ENCODE data around the gene ACVR2B. TPM values are rescaled to one million over a fixed set of nuclear protein-coding genes. Genes with fewer than 3 reads are reported as not detected.

The ACVR2B gene
- total RNA-seq, 1 donor from 2014 or later = 13.1 TPM

GRCh38 chr3:38516669-38517068 is 63.0 kb downstream of the ACVR2B start:
- intact Hi-C loops (cut with DNase I) = no loop called here
- DNase-seq (ENCODE audit: low spot score) (no peak), ATAC-seq (no peak)

GRCh38 chr3:38519000-38519399 is 65.3 kb downstream of the ACVR2B start:
- intact Hi-C loops (cut with DNase I) = no loop called here
- ATAC-seq = no peak
- DNase-seq (ENCODE audit: low spot score) = no peak

- intact Hi-C loops (cut with DNase I) = loop anchor here (10.0 kb wide), 2 partner anchors 125 to 325 kb away; partner anchors contain the start of gene SCN5A
- ATAC-seq (no peak), DNase-seq (ENCODE audit: low spot score) (no peak)
Observed at GRCh38 chr3:38519651-38520050, 66.0 kb downstream of the ACVR2B start.

GRCh38 chr3:38521391-38521987 is 67.8 kb downstream of the ACVR2B start:
- DNase-seq (ENCODE audit: low spot score) = peak; percentile 80
- intact Hi-C loops (cut with DNase I) = loop anchor here (10.0 kb wide), 2 partner anchors 123 to 323 kb away; partner anchors contain the start of gene SCN5A
- peak; percentile 53 for ATAC-seq

GRCh38 chr3:38522002-38522401 is 68.3 kb downstream of the ACVR2B start:
- intact Hi-C loops (cut with DNase I) = loop anchor here (10.0 kb wide), 2 partner anchors 123 to 323 kb away; partner anchors contain the start of gene SCN5A
- ATAC-seq = no peak
- no peak for DNase-seq (ENCODE audit: low spot score)

GRCh38 chr3:38524141-38524739 is 70.5 kb downstream of the ACVR2B start:
- no peak for DNase-seq (ENCODE audit: low spot score)
- intact Hi-C loops (cut with DNase I) = loop anchor here (10.0 kb wide), 2 partner anchors 121 to 321 kb away; partner anchors contain the start of gene SCN5A
- no peak for ATAC-seq

GRCh38 chr3:38526792-38527191 is 73.1 kb downstream of the ACVR2B start:
- DNase-seq (ENCODE audit: low spot score) = no peak
- intact Hi-C loops (cut with DNase I) = loop anchor here (10.0 kb wide), 2 partner anchors 118 to 318 kb away; partner anchors contain the start of gene SCN5A
- ATAC-seq = no peak

GRCh38 chr3:38528457-38528856 is 74.8 kb downstream of the ACVR2B start:
- ATAC-seq (no peak), DNase-seq (ENCODE audit: low spot score) (no peak)
- intact Hi-C loops (cut with DNase I) = loop anchor here (10.0 kb wide), 2 partner anchors 116 to 316 kb away; partner anchors contain the start of gene SCN5A

GRCh38 chr3:38532529-38532928 is 78.8 kb downstream of the ACVR2B start:
- intact Hi-C loops (cut with DNase I) = no loop called here

GRCh38 chr3:38533285-38533976 is 79.7 kb downstream of the ACVR2B start:
- DNase-seq (ENCODE audit: low spot score) = no peak
- intact Hi-C loops (cut with DNase I) = no loop called here
- peak; percentile 48 for ATAC-seq

More at GRCh38 chr3:38532529-38532928, 78.8 kb downstream of the ACVR2B start:
- DNase-seq (ENCODE audit: low spot score) = no peak
- no peak for ATAC-seq

- intact Hi-C loops (cut with DNase I) = no loop called here
Observed at GRCh38 chr3:38534180-38534579, 80.5 kb downstream of the ACVR2B start.

GRCh38 chr3:38534604-38535003 is 80.9 kb downstream of the ACVR2B start:
- ATAC-seq (no peak), DNase-seq (ENCODE audit: low spot score) (no peak)
- intact Hi-C loops (cut with DNase I) = loop anchor here (5.0 kb wide), 1 partner anchor 1733 kb away; no protein-coding TSS in a partner anchor

More at GRCh38 chr3:38534180-38534579, 80.5 kb downstream of the ACVR2B start:
- DNase-seq (ENCODE audit: low spot score) = no peak
- ATAC-seq = no peak

- intact Hi-C loops (cut with DNase I) = loop anchor here (5.0 kb wide), 1 partner anchor 1731 kb away; no protein-coding TSS in a partner anchor
- DNase-seq (ENCODE audit: low spot score) (no peak), ATAC-seq (no peak)
Observed at GRCh38 chr3:38536671-38537070, 83.0 kb downstream of the ACVR2B start.

- ATAC-seq (no peak), DNase-seq (ENCODE audit: low spot score) (no peak)
- intact Hi-C loops (cut with DNase I) = loop anchor here (2.0 to 5.0 kb wide), 2 partner anchors 320 to 1728 kb away; no protein-coding TSS in a partner anchor
Observed at GRCh38 chr3:38538773-38539353, 85.2 kb downstream of the ACVR2B start.

GRCh38 chr3:38541806-38542205 is 88.1 kb downstream of the ACVR2B start:
- intact Hi-C loops (cut with DNase I) = no loop called here
- no peak for DNase-seq (ENCODE audit: low spot score)
- no peak for ATAC-seq
